GM12873 (cell line): ENCODE measurements around the gene KCNMA1.

Experiments used
- TF ChIP-seq, protein P1 (sequence below): IDR thresholded peaks from 2 replicates; pipeline ENCODE4 v1.5.1; 2012; ENCODE audit warnings: low read depth, mild to moderate bottlenecking, moderate library complexity, low read length, control low read depth; ENCODE audit not compliant: insufficient read depth; ENCODE audit errors: missing control alignments

Gene KCNMA1

DNA sequence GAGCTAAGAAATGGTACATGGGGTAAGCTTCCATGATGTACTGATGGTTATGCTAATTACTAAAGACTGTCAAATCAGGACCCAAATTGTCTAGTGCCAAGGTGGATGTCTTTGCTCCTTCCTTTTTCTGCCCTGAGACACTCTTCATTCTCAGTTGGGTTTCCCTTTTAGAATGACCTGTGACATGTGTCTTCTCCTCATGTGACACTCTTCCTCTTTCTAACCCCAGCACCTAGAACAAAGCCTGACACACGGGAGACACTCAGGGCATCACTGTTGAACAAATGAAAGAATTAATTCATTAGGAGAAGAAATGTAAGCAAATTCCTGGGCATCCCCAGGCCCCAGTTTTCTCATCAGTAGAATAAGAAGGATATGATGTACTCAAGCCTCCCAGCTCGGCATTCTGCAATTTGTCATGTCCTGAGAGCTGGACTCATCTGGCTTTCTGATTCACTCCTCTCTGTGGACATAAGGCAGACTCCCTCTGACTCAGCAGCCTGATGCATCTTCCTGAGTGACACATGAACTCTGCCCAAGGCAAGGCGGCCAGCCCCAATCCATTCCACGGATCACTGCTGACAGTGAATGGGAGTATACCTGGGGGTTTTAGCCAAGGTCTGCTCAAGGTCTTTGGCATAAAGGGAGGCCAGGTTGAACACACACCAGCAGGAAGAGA, 473.8 kb downstream of the KCNMA1 start:
- TF ChIP-seq, protein P1, sequence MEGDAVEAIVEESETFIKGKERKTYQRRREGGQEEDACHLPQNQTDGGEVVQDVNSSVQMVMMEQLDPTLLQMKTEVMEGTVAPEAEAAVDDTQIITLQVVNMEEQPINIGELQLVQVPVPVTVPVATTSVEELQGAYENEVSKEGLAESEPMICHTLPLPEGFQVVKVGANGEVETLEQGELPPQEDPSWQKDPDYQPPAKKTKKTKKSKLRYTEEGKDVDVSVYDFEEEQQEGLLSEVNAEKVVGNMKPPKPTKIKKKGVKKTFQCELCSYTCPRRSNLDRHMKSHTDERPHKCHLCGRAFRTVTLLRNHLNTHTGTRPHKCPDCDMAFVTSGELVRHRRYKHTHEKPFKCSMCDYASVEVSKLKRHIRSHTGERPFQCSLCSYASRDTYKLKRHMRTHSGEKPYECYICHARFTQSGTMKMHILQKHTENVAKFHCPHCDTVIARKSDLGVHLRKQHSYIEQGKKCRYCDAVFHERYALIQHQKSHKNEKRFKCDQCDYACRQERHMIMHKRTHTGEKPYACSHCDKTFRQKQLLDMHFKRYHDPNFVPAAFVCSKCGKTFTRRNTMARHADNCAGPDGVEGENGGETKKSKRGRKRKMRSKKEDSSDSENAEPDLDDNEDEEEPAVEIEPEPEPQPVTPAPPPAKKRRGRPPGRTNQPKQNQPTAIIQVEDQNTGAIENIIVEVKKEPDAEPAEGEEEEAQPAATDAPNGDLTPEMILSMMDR, result no peak

- TF ChIP-seq, protein P1, result no peak
Observed at GRCh38 chr10:77162697-77163096, 474.9 kb downstream of the KCNMA1 start.

DNA sequence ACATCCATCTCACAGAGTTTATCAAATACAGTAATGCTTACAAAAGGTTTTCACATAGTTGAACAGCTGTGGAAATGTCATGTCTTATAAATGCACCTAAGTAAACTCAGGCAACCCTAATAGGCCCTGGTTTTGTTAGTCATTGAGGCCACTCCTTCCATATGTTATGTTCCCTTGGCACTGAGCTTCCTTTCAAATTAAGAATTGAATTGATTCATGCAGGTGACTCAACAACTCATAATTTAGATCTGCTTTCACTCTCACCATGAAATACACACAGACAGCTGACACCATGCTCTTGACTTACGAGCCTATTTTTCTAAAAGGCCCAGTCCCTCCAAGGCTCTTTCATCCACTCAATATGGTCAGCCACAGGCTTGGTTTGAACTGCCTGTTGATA, 476.9 kb downstream of the KCNMA1 start:
- TF ChIP-seq, protein P1, result no peak

GRCh38 chr10:77159538-77160110, 478.0 kb downstream of the KCNMA1 start:
- TF ChIP-seq, protein P1, result no peak

DNA sequence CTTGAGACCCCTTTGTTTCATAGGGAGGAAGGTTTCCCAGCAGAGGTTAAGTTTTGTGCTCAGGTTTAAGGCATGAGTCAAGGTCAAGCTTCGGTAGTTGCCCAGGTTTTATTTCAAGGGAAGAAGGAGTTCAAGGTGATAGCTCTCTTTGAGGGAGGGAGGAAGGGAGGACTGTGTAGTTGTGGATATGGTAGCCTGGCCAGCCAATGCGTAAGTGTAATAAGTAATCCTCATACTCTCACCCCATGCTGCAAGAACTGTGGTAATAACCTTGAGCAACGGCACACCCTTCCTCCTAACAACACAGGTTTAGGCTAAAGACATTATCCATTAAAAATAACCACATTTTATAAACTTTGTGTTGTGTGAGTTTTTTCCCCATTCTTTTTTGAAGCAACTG, 478.9 kb downstream of the KCNMA1 start:
- TF ChIP-seq, protein P1, result no peak

- TF ChIP-seq, protein P1, result no peak
Observed at GRCh38 chr10:77157248-77158019, 480.2 kb downstream of the KCNMA1 start.

DNA sequence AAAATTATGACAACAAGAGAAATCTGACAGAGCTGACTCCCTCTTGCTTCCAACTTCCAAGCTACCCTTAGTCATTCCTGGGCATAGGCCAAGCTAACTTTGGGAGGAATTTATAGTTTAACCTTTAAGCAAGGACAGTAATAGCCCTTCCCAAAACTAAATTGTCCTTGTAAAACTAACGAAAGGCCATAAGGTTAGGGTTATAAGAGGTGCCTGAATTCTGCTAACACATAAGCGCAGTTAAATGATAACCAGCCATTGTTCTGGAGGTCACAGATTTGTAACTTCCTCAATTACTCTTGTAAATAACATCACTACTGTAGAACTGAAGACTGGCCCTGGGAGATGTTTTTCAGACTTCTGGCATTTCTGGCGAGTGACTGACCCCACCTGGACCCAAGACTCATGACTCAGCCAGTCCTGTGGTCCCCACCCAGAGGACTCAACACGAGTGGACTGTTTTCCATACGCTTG, 481.2 kb downstream of the KCNMA1 start:
- TF ChIP-seq, protein P1, result no peak
